Measurements from ENCODE around the gene EBF4.

- TF ChIP-seq CTCF (IDR thresholded peaks at IDR 0.05; ENCODE audit: low read depth, low read length, poor library complexity, severe bottlenecking) = no peak
- no peak for TF ChIP-seq EZH2phosphoT487 (IDR thresholded peaks at IDR 0.05; ENCODE audit: borderline replicate concordance, low read length)
These were observed 38.8 kb upstream of the EBF4 start for GRCh38 chr20:2653556-2654383.

Measured in DOHH2 (cell line).